Panc1 (cell line): ENCODE results near the gene RFT1. TPM values are rescaled to one million over a fixed set of nuclear protein-coding genes. Genes with fewer than 3 reads are reported as not detected.

Source experiments
- ATAC-seq: fragments of 200-7000 bp; cut with Tn5 transposase; 2 replicates; pipeline ENCODE4 v1.9.1; 2020; ENCODE audit warnings: mild to moderate bottlenecking, moderate library complexity
- BruUV-seq: library from RNA; stranded (reverse); fragments of 400-500 nt; replicated peaks from 2 replicates; lab custom pipeline; 2021; lab: Mats Ljungman, UMichigan
- CTCF ChIA-PET: fragments of 300-600 bp; sonication (Branson Sonifier 250); formaldehyde crosslinking; loops from one replicate; lab custom pipeline; 2022; ENCODE audit warnings: antibody characterized with exemption; lab: Charles Lee
- POLR2A ChIA-PET: fragments of 300-600 bp; sonication (Branson Sonifier 250); formaldehyde crosslinking; loops from one replicate; lab custom pipeline; 2022; ENCODE audit warnings: antibody characterized with exemption; lab: Charles Lee
- DNase-seq: peaks from one replicate; pipeline ENCODE4 v3.0.0-alpha.2; 2010; ENCODE audit warnings: low read depth, low spot score
- H3K27ac ChIP-seq: 2 replicates; pipeline ENCODE4 v1.5.1; 2011; ENCODE audit warnings: mild to moderate bottlenecking, low read length, inconsistent platforms
- H3K27me3 ChIP-seq: fragments of 200-500 bp; sonication (Bioruptor generic); 2 replicates; pipeline ENCODE4 v1.6.0; 2014; ENCODE audit warnings: low read length, inconsistent platforms; ENCODE audit not compliant: control insufficient read depth, insufficient read depth
- H3K36me3 ChIP-seq: fragments of 200-500 bp; sonication (Bioruptor generic); 2 replicates; pipeline ENCODE4 v1.5.1; 2014; ENCODE audit warnings: inconsistent platforms, mild to moderate bottlenecking, low read length, moderate library complexity; ENCODE audit not compliant: control insufficient read depth, insufficient read depth
- H3K4me1 ChIP-seq: 2 replicates; pipeline ENCODE4 v1.5.1; 2011; ENCODE audit warnings: inconsistent platforms, mild to moderate bottlenecking, low read length, moderate library complexity; ENCODE audit not compliant: control insufficient read depth, insufficient read depth
- H3K4me3 ChIP-seq, 2 experiments: 2 replicates each; pipeline ENCODE4 v1.5.1; 2011 to 2012; ENCODE audit warnings: low read depth in 2 of 2, low read length in 2 of 2, mild to moderate bottlenecking in 2 of 2, inconsistent platforms in 1 of 2, moderate library complexity in 1 of 2
- H3K9me3 ChIP-seq: fragments of 200-500 bp; sonication (Bioruptor generic); 2 replicates; pipeline ENCODE4 v1.5.1; 2014; ENCODE audit warnings: low read depth, mild to moderate bottlenecking, inconsistent platforms, low read length, moderate library complexity; ENCODE audit not compliant: control insufficient read depth, insufficient read depth
- POLR2AphosphoS5 ChIP-seq: IDR thresholded peaks from 2 replicates; pipeline ENCODE4 v1.6.1; 2012; ENCODE audit warnings: mild to moderate bottlenecking, low read depth, low read length, moderate library complexity
- SIN3A ChIP-seq: IDR thresholded peaks from 2 replicates; pipeline ENCODE4 v1.6.1; 2012; ENCODE audit warnings: low read depth, mild to moderate bottlenecking, low read length, moderate library complexity, borderline replicate concordance; ENCODE audit not compliant: insufficient read depth
- TCF7L2 ChIP-seq: IDR thresholded peaks from 2 replicates; pipeline ENCODE4 v1.6.1; 2011; ENCODE audit warnings: mild to moderate bottlenecking, low read depth, low read length, inconsistent platforms
- in situ Hi-C: cut with HindIII; loops from 2 replicates; pipeline ENCODE4 v1.10.0; 2016; ENCODE audit warnings: low sequenced_read_pairs, low pct_unique_long_range_greater_than_20kb
- intact Hi-C: fragments of 100-400 bp; cut with micrococcal nuclease; formaldehyde crosslinking; loops from one replicate; pipeline ENCODE4 v1.10.0; 2022; ENCODE audit not compliant: unreplicated experiment
- total RNA-seq: library from RNA; stranded (reverse); gene quantifications from one replicate; pipeline ENCODE4 v1.2.1, GENCODE V29; 2021; ENCODE audit not compliant: unreplicated experiment
- TF ChIP-seq, protein P1 (sequence below), 2 experiments: IDR thresholded peaks; 2 replicates each; pipeline ENCODE4 v1.6.1; 2011 to 2012; ENCODE audit warnings: low read depth in 2 of 2, control low read depth in 1 of 2, low read length in 1 of 2, mild to moderate bottlenecking in 1 of 2, moderate library complexity in 1 of 2; ENCODE audit not compliant: insufficient read depth in 1 of 2
- TF ChIP-seq, protein P2 (sequence below): fragments of 450-650 bp; IDR thresholded peaks from 2 replicates; pipeline ENCODE4 v1.5.1; 2017; ENCODE audit warnings: mild to moderate bottlenecking

The RFT1 gene
- total RNA-seq, 1 experiment from 2014 or later, result 21.0 TPM

DNA sequence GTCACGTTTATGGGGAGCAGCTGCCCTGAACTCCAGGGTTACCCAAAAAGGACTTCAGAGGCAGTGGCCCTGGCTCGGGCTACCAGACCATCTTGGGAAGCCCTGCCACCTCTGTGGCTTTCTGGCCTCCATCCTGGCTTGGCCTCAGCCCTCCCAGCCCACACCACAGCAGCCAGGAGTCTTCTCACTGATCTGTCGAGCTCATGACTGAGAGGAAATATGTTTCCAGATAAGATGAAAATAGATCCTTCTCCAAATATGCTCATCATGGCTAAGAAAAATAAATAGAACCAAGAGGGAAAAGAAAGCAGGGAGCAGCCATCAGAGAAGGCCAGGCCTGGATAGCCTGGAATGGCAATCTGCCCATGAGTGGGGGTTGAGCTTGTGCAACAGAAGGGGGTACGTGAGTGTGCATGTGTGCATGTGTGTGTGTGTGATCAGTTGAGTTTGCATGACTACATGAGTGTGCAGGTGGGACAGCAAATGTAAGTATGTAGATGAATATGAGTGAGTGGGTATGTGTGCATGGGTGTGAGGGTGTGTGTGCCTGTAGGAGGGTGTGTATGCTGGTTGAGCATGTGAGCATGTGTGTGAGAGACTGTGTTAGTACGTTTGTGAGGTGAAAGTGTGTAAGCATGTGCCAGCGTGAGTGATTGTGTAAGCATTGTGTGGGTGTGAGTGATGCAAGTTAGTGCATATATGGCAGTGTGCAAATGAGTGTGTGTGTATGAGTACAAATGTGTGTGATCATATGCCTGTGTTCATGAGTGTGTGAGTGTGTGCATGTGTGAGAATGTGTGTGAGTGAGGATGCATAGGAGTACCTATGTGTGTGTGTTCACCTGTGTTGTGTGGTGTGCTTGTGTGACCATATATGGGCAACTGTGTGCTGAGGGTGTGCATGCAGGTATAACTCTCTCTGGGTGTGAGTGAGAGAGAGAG is 9.9 kb upstream of the RFT1 start:
- Histone ChIP-seq H3K4me3 (no peak overlapping the region), H3K36me3 (no peaks in the 10 kb centered on the region), H3K27me3 (no peaks in the 10 kb centered on the region), H3K4me1 (no peaks in the 10 kb centered on the region; the same call in 1 of the 2 replicates), H3K9me3 (no peaks in the 10 kb centered on the region), H3K27ac (no peak overlapping the region)
- POLR2A ChIA-PET, result no interaction called here
- CTCF ChIA-PET, result no interaction called here
- TF ChIP-seq, protein P1, sequence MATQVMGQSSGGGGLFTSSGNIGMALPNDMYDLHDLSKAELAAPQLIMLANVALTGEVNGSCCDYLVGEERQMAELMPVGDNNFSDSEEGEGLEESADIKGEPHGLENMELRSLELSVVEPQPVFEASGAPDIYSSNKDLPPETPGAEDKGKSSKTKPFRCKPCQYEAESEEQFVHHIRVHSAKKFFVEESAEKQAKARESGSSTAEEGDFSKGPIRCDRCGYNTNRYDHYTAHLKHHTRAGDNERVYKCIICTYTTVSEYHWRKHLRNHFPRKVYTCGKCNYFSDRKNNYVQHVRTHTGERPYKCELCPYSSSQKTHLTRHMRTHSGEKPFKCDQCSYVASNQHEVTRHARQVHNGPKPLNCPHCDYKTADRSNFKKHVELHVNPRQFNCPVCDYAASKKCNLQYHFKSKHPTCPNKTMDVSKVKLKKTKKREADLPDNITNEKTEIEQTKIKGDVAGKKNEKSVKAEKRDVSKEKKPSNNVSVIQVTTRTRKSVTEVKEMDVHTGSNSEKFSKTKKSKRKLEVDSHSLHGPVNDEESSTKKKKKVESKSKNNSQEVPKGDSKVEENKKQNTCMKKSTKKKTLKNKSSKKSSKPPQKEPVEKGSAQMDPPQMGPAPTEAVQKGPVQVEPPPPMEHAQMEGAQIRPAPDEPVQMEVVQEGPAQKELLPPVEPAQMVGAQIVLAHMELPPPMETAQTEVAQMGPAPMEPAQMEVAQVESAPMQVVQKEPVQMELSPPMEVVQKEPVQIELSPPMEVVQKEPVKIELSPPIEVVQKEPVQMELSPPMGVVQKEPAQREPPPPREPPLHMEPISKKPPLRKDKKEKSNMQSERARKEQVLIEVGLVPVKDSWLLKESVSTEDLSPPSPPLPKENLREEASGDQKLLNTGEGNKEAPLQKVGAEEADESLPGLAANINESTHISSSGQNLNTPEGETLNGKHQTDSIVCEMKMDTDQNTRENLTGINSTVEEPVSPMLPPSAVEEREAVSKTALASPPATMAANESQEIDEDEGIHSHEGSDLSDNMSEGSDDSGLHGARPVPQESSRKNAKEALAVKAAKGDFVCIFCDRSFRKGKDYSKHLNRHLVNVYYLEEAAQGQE (IDR thresholded peaks at IDR 0.05; ENCODE audit: insufficient read depth in 1 of 2, low read depth in 2 of 2, low read length in 1 of 2), result no peak
- TF ChIP-seq, protein P2, sequence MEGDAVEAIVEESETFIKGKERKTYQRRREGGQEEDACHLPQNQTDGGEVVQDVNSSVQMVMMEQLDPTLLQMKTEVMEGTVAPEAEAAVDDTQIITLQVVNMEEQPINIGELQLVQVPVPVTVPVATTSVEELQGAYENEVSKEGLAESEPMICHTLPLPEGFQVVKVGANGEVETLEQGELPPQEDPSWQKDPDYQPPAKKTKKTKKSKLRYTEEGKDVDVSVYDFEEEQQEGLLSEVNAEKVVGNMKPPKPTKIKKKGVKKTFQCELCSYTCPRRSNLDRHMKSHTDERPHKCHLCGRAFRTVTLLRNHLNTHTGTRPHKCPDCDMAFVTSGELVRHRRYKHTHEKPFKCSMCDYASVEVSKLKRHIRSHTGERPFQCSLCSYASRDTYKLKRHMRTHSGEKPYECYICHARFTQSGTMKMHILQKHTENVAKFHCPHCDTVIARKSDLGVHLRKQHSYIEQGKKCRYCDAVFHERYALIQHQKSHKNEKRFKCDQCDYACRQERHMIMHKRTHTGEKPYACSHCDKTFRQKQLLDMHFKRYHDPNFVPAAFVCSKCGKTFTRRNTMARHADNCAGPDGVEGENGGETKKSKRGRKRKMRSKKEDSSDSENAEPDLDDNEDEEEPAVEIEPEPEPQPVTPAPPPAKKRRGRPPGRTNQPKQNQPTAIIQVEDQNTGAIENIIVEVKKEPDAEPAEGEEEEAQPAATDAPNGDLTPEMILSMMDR, result no peak
- TF ChIP-seq TCF7L2 (no peak), SIN3A (no peak), POLR2AphosphoS5 (no peak)
- no TSS peak for BruUV-seq
- intact Hi-C loops, result no loop called here
- DNase-seq (no peak), ATAC-seq (no peak)
- in situ Hi-C loops, result no loop called here

DNA sequence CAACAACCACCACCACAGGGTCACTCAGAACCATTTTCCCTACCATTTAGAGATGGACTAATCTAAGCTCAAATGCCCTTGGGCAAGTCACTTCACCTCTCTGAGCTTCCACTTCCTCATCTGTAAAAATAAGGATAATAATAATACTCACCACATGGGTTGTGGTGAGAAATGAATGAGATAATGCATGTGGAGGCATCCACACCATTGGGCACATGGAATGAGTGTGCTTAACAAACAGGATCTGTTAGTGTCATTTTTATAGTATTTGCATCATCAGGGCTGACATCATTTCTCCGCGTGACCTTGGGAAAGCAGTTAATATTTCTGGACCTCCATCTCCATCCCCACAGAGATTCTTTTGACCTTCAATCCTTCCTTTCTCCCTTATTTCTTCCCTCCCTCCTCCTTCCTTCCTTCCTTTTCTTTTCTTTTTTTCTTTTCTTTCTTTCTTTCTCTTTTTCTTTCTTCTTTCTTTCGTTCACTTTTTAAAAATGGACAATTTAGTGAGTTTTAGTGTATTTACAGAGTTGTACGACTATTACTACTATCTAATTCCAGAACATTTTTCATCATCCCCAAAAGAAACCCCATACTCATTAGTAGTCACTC is 7.7 kb upstream of the RFT1 start:
- ChIA-PET CTCF (interaction anchor here (0.5 kb wide), 1 partner anchor 11 kb away, joined by 7 read pairs; no protein-coding TSS in a partner anchor), POLR2A (interaction anchor here (0.6 kb wide), 1 partner anchor 229 kb away, joined by 3 read pairs; no protein-coding TSS in a partner anchor)
- intact Hi-C loops, result no loop called here
- ATAC-seq (no peak), DNase-seq (no peak)
- no peak overlapping the region for H3K27ac ChIP-seq
- H3K36me3 ChIP-seq, result no peaks in the 10 kb centered on the region
- no peak overlapping the region for H3K4me3 ChIP-seq
- H3K27me3 ChIP-seq, result no peaks in the 10 kb centered on the region
- in situ Hi-C loops, result no loop called here
- no TSS peak for BruUV-seq
- no peak for TF ChIP-seq POLR2AphosphoS5
- TF ChIP-seq, protein P1 (IDR thresholded peaks at IDR 0.05; ENCODE audit: insufficient read depth in 1 of 2, low read depth in 2 of 2, low read length in 1 of 2), result no peak
- no peak for TF ChIP-seq SIN3A
- TF ChIP-seq TCF7L2, result no peak
- TF ChIP-seq, protein P2, result no peak
- H3K9me3 ChIP-seq, result no peaks in the 10 kb centered on the region
- no peaks in the 10 kb centered on the region for H3K4me1 ChIP-seq
